ENCODE measurements around the gene C17orf67. TPM values are rescaled to one million over a fixed set of nuclear protein-coding genes. Genes with fewer than 3 reads are reported as not detected.

Gene C17orf67, protein sequence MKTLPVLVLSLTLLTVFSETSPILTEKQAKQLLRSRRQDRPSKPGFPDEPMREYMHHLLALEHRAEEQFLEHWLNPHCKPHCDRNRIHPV
- total RNA-seq, result 1.9 TPM

DNA sequence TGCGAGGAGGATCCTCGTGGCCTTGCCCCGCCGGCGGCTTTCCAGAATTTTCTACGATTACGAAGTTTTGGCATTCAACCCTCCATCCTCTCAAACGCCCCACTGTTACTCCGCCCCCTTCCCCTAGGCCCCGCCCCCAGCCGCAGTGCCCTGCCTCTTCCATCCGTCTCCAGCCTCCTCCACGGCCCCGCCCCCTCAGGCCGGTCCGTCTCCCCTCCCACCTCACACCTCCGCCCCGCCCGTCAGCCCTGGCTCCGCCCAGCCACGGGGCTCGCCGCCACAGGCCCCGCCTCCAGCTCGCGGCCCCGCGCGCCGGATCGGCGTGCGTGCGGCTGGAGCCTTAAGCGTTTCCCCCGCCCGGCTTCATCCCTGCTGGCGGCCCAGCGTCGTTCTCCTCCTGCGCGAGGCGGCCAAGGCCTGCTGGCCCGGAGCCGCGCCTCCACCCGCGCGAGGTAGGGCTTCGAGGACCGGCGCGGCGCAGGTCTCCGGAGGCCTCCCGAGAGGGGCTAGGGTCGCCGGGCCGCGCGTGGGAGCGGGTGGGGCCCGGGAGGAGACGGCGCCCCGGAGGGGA, at the start of gene C17orf67, which contains the start of gene DGKE:
TSS of gene C17orf67 (minus strand) at position 112 of the 571 bp plus-strand sequence. CDS start 18,110 bp downstream, outside the sequence.
TSS of gene DGKE (plus strand) at position 343 of the 571 bp plus-strand sequence. CDS start 645 bp downstream, outside the sequence.
- peak; percentile 96 for ATAC-seq
- peak; percentile 99 for DNase-seq (ENCODE audit: low spot score)

DNA sequence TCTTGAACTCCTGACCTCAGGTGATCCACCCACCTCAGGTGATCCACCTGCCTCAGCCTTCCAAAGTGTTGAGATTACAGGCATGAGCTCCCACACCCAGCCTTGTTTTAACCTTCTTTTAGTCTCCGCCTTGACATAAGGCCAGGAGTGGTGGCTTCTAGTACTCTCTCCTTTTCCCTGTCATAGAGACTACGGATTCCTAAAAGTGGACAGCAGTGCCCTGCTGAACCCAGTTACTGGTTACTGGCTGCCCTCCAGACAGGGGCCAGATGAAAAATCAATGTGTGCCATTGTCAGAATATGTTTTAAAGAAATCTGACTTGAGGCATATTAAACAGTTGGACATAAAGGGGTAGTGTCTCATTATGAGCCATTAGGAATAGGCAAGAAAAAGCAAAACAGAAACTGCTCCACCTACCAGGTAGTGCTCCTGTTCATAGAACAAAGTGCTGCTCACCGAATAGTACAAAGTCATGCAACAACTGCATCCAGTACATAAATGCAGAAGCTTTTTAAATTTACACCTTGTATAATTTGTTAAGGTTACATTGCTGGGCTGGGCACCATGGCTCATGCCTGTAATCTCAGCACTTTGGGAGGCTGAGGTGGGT, 48.1 kb upstream of the C17orf67 start:
- ATAC-seq (peak; percentile 65), DNase-seq (ENCODE audit: low spot score) (no peak)

DNA sequence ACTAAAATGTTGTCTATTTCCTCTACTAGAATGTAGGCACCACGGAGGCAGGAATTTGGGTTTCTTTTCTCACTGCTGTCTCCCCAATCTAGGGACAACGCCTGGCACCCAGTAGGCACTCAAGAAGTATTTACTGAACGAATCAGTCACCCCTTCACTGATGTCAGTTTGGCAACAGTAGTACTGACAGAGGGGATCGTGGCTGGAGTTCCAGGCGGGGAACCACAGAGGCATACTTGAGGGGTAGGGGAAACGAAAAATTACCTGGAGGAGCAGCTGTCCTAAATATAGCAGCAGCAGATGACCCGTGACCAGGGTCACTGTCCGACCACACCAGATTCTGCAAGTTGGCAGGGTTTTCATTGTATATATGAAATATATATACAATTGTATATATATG, 46.9 kb upstream of the C17orf67 start:
- ATAC-seq, result no peak
- DNase-seq (ENCODE audit: low spot score), result no peak

DNA sequence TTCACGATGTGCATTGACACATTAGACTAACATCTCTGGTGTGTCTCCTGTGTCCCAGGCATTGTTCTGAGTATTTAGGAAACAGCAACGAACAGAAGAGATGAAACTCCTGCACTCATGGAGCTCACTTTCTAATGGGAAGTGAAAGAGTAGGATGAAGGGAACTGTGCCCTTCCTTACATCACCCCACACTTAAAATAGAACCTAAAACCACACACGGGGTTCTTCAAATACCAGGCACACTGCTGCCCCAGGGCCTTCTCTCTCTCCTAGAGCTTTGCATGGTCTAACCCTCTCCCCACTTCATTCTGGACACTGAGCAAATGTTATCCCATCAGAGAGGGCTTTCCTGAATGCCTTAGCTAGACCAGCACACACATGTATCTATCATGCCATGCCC, 46.4 kb upstream of the C17orf67 start:
- DNase-seq (ENCODE audit: low spot score), result no peak
- no peak for ATAC-seq

DNA sequence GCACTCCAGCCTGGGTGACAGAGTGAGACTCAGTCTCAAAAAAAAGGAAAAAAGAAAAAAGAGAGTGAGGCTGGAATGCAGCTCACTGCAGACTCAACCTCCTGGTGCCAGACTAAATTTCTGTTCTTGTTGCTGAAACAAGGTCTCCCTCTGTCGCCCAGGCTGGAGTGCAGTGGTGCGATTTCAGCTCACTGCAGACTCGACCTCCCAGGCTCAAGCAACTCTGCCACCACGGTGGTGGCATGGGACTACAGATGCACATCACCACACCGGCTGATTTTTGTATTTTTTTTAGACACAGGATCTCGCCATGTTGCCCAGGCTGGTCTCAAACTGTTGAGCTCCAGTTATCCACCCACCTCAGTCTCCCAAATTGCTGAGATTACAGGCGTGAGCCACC, 45.6 kb upstream of the C17orf67 start:
- DNase-seq (ENCODE audit: low spot score), result no peak
- no peak for ATAC-seq

DNA sequence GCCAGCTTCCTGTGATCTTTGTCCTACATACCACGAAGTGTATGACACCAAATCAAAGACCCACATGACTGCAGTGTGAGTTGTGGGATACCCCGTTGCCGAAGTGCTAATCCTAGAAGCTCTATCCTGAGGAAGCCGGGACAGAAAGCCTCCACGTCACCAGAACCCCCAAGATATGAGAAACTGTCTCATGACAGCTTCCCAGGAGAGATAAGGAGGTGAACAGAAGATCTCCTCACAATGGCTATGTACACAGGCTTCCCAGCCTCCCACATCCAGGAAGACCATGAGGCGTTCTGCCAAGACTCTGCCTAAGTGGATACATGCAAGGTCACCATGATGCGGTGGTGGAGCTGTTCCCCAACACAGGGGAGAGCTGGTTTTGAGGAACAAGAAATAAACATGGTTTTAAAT, 43.1 kb upstream of the C17orf67 start:
- DNase-seq (ENCODE audit: low spot score), result no peak
- peak; percentile 49 for ATAC-seq

DNA sequence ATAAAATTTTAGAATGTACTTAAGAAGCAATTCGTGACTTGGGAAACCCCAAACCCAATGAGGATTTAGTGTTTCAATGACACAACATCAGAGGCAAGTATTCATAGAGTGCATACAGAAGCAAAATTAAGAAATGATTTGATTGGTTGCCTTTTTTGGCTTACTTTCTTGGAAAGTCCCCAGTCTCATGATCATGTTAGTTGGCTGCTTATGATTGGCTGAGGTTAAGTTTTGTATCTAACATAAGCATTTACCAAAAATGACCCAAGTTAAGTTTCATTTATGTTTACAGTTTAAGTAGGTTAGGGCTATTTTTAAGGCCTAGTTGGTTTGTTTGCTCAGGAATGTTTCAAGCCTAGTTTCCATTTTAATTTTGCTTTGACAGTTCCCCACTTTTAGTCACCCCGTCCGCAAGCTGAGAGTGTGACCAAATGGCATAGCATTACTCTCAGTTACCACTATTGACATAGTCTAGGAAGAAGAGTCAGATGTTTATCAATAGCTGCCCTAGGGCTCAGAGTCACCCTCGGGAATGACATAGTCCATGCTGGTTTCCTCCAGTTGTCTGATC, 36.4 kb upstream of the C17orf67 start:
- ATAC-seq, result no peak
- no peak for DNase-seq (ENCODE audit: low spot score)

DNA sequence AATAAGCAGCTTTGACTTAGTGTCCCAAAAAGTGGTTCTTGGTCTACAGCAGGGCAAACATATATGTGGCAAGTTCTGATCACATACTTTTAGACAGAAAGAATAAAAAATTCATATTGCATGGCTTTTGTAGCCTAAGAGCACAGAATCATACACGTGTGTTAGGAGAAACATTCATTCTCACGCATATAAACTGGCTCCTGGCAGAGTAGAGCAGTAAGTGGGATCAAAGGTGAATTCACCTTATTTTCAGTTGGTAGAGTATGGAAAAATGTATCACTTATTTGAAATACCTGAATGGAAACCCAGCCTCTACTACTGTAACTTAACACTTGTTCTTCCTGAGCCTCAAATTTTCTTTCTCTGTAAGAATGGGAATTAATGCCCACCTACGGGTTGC, 35.0 kb upstream of the C17orf67 start:
- no peak for ATAC-seq

DNA sequence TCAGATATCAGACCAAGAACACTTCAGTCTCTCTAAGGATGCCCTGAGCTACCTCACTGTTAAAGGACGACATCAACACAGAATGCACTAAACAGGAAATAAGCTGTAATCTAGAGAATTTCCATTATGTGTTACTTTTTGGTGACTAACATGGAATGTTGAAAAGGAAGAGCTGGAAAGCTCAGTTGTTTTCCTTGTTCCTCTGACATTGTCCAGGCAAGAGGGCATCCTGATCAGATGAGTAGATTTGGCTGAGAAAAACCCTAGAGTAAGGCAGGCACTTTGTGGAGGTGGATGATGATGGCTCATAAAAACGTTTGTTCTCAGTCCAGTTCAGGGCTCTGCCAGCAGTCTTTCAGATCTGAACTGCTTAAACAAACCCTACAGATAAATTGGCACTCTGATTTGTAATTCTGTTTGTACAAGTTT, 34.2 kb upstream of the C17orf67 start:
- ATAC-seq (peak; percentile 94), DNase-seq (ENCODE audit: low spot score) (peak; percentile 65)

More for the DNA sequence above, 35.0 kb upstream of the C17orf67 start:
- DNase-seq (ENCODE audit: low spot score), result no peak

DNA sequence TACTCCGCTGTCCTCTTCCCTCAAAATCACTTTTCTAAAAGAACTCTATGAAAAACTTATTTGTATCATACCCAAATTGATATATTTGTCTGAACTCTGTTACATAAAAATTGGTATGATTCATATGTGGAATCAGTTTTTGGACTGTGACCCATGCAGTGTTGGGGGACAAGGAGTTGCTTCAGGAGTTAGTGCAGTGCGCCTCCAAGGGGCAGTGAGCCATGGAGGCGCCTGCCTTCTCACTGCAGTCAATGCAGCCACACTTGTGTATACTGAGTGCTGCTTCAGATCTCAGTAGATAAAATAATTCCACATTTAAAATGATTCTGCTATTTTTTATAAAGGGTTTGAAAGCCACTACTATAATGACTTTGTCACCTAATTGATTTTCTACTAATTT, 32.8 kb upstream of the C17orf67 start:
- ATAC-seq, result no peak
- no peak for DNase-seq (ENCODE audit: low spot score)

DNA sequence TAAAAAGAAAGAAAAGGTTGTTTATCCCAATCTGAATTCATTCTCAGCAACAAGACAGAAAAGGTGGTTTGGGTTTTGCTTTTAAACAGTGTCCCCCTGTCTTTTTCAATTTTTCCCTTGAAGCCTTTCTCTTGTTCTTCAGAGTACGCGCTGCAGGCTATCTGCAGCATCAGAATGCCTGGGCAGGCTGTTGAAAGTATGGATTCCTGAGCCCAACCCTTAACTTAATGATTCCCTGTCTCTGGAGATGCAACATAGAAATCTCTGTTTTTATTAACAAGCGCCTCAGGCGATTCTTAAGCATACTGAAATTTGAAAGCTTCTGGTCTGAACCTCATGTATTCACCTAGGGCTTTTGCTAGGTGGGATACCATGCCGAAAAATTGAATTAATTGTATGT, 32.4 kb upstream of the C17orf67 start:
- ATAC-seq, result no peak
- no peak for DNase-seq (ENCODE audit: low spot score)

DNA sequence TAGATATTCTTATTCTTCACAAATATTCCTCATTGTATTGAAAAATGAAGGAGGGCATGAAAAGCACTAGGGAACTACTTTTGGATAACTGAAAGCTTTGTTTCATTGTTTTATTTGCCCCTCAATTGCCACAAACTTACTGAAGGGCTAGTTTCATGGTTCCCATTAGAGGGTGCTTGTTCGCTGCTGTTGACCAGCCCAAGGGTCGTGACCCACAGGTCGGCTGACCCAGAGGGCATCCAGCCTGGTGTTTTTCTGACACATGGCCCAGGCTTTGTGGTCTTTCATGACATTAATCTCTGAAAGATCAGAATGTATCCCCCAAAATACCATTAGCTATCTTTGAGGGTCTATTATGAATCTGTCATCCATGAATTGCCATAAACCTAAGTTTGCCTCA, 30.3 kb upstream of the C17orf67 start:
- DNase-seq (ENCODE audit: low spot score), result no peak
- ATAC-seq, result peak; percentile 60

DNA sequence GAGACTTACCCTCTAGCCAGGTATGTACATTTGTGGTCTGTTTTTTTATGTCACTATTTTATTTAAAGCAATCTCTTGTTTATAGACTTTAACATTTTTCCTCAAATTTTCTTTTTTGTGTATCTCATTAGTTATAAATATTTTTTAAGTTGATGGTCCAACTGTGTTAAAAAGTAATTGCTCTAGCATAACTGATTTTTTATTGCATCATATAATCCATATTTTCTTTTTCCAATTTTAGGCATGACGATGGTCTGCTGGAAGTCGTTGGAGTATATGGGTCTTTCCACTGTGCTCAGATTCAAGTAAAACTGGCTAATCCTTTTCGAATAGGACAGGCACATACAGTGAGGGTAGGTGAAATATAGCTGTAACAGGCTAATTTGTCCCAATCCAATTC, 28.2 kb upstream of the C17orf67 start:
- ATAC-seq, result no peak
- DNase-seq (ENCODE audit: low spot score), result no peak

DNA sequence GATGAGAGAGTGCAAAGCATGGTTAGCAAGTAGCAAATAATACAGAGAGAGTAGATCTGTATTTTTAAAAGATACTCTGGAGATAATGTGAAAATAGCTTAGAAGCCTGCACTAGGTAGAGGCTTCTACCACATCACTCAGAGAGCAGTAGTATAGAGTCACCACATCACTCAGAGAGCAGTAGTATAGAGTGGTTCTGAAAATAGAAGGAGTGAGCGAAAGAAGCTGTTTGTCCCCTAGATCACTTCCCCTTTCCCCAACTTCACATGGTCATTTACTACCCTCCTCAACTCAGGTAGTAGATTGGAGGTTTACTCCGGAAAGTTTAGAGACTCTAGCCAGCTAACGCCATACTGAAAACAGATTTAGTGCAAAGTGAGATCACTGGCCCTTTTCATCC, 17.3 kb upstream of the C17orf67 start:
- ATAC-seq, result no peak
- no peak for DNase-seq (ENCODE audit: low spot score)

DNA sequence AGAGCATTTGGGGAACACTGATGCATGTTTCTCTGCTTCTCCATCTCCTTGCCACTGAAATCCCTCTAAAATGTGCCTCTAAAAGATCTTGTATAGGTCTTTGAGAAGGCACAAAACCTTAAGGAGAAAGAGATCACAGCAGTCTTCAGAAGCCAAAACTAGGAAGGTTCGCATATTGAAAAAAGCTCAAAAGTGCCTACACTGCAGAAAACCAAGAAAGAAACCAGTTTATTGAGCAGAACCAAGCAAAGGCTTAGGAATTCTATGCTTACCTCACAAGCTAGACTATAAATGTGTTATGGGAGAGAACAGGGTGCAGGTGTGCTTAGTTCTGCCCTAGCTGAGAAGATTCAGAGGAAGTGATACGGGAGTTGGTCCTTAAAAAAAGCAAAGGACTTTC, 16.9 kb upstream of the C17orf67 start:
- no peak for ATAC-seq
- no peak for DNase-seq (ENCODE audit: low spot score)

DNA sequence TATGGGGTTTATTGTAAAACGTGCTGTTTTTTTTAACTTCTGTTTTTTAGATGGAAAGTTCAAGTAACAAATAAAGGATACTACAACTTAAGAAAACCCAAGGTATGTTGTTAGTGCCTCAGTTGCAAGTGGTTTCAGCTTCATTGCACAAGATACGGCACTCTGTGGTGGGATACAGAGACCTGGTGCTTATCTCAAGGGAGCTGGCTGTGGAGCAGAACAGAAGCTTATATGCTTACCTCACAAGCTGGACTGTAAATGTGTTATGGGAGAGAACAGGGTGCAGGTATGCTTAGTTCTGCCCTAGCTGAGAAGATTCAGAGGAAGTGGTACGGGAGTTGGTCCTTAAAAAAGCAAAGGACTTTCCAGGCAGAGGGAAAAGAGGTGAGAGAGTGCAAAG, 15.4 kb upstream of the C17orf67 start:
- no peak for ATAC-seq
- DNase-seq (ENCODE audit: low spot score), result no peak

DNA sequence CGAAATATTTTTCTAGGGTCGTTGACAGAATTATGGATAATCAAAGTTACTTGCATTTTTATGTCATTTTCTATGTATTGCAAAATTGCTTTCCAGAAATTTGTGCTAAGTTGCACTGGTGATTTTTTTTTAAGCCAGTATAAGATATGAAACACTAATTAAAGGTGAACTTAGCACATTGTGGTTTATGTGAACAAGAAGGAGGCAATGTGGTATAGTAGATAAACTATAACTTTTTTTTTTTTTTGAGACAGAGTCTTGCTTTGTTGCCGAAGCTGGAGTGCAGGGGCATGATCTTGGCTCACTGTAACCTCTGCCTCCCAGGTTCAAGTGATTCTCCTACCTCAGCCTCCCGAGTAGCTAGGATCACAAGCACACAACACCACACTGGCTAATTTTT, 13.4 kb upstream of the C17orf67 start:
- no peak for ATAC-seq
- DNase-seq (ENCODE audit: low spot score), result no peak

DNA sequence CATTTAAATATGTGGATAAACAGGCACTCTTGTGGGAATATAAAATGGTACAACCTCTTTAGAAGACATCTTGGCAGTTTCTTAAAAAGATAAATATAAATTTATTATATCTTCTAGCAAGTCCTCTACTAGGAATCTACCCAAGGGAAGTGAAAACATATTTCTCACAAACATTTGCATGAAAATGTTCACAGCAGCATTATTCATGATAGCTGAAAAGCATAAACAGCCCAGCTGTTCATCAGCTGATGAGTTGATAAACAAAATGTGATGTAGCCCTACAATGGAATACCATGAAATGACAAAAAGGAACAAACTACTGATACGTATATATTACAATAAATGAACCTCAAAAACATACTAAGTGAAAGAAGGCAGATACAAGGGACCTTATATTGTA, 12.2 kb upstream of the C17orf67 start:
- ATAC-seq, result no peak
- DNase-seq (ENCODE audit: low spot score), result no peak

DNA sequence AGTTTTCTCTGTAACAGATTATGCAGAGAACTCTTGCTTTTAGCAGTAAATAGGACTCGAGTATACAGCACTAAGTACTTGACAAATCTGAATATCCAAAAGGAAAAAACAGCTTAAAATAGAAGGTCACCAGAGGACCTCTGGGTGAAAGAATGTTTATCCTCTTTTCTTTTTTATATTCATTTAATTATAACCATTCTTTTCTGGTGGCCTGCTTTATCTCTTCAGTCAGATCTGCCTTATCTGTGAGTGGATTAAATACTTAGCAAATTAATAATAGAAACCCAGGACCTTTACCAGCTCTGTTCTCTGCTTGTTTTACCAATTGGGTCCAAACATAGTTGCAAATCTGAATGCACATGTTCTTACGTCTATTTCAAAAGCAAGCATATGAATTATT, 8.9 kb upstream of the C17orf67 start:
- DNase-seq (ENCODE audit: low spot score) (no peak), ATAC-seq (no peak)

DNA sequence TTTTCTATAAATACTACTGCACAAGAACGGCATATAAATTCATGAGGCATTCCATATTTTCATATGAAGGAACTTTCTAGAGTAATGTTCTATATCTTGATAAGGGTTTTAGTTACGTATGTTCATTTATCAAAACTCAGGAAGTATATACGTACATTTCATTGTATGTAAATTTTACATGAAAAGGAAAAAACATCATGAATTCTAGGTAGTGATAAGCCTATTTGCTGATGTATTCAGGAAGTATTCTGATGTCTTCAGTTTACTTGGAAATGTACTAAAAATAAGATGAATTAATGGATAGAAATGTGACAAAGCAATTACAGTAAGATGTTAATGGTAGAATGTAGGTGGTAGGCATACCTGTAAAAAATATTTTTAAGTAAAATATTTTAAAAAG, 5.0 kb upstream of the C17orf67 start:
- DNase-seq (ENCODE audit: low spot score), result no peak
- no peak for ATAC-seq

DNA sequence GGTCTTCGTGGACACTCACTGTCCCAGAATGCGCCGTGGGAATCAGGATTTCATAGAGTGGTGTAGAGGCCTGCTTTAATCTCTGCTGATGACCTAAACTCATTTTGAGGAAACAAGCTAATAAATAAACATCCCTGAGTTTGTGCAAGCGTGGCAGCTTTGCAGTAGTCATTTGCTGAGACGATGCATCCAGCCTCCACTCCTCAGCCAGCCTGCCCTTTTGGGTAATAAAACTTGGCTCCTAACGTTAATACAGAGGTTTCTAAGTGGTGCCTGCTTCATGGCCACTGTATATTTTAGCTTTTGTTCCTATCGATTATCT, 1.5 kb upstream of the C17orf67 start:
- ATAC-seq, result no peak
- no peak for DNase-seq (ENCODE audit: low spot score)
